GM23248 (cell line): ENCODE data around the gene TEX264.

Source experiments
- EZH2 ChIP-seq: fragments of 200-600 bp; sonication (generic); IDR thresholded peaks from 2 replicates; pipeline ENCODE4 v1.6.1; 2018; ENCODE audit warnings: antibody characterized with exemption, mild to moderate bottlenecking; ENCODE audit not compliant: insufficient read depth, poor library complexity, severe bottlenecking
- EZH2phosphoT487 ChIP-seq: fragments of 200-600 bp; sonication (generic); IDR thresholded peaks from 2 replicates; pipeline ENCODE4 v1.6.1; 2018; ENCODE audit warnings: antibody characterized with exemption, moderate library complexity, mild to moderate bottlenecking, low read depth; ENCODE audit not compliant: insufficient read depth

- TF ChIP-seq EZH2 (no peak), EZH2phosphoT487 (no peak)
Observed at GRCh38 chr3:51676102-51676640, 5.1 kb downstream of the TEX264 start.
